HG02763 (cell line): Measurements from ENCODE around the gene GNG2.
A peak's percentile ranks its signal among the peaks of the same experiment; 100 is the strongest.

Experiments
- ATAC-seq: cut with Tn5 transposase; IDR thresholded peaks from one replicate; pipeline ENCODE4 v1.9.1; 2021; ENCODE audit warnings: mild to moderate bottlenecking, moderate library complexity; ENCODE audit not compliant: unreplicated experiment

Gene GNG2

DNA sequence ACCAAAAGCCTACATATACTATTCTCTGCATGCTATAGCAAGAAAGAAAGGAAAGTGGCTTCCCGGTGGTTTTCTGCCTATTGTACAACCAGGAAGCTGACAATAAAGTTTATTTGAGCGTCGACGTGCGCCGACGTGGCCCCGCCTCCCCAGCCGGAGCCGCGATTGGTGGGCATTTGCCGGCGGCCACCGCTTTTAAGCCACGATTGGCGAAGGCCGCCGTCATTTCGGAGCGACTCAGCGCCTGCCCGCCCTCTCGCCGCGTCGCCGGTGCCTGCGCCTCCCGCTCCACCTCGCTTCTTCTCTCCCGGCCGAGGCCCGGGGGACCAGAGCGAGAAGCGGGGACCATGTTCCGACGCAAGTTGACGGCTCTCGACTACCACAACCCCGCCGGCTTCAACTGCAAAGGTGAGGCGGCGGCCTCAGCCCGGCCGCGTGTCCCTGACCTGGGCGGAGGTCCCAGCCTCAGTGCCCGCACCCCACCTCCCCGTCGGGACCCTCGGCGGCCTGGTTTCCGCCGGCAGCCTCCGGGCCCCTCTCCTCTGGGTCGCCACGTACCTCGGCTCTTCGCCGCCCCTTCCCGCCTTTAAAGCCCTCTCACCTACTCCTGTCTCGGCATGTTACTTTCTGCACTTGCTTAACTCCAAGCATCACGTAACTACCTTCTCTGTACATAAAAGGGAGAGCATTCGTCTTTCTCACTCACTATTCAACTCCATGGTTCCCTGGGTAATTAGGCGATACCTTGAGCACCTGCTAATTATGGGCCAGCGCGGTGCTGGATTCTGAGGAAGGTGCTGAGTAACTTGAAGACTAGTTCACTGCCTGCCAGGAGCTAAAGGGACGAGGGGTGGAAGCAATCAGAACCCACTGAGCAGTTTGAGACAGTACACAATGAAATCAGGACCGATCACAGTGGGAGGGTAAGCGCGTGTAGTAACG is 129.2 kb downstream of the GNG2 start, which contains the start of gene RTRAF:
Gene RTRAF (plus strand): TSS at position 254 of the 942 bp plus-strand sequence. CDS start 94 bp downstream, at position 348.
- ATAC-seq = peak; percentile 97

DNA sequence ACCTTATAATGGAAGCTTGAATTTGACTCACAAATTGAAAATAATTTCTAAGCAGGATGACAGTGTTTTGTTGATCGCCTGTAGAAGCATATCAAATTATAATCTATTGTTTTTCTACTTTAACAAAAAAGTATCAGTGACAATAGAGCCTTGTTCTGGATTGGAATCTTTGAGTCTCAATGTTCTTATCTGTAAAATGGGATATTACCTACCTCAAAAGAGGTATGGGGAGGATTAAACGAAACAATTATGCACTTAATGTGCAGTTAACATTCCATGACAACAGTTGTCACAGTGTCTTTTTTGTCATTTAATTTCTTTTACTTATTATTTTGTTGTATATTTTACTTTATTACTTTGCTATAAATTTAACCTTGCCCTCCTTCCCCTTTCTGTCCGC is 130.1 kb downstream of the GNG2 start:
- no peak for ATAC-seq

DNA sequence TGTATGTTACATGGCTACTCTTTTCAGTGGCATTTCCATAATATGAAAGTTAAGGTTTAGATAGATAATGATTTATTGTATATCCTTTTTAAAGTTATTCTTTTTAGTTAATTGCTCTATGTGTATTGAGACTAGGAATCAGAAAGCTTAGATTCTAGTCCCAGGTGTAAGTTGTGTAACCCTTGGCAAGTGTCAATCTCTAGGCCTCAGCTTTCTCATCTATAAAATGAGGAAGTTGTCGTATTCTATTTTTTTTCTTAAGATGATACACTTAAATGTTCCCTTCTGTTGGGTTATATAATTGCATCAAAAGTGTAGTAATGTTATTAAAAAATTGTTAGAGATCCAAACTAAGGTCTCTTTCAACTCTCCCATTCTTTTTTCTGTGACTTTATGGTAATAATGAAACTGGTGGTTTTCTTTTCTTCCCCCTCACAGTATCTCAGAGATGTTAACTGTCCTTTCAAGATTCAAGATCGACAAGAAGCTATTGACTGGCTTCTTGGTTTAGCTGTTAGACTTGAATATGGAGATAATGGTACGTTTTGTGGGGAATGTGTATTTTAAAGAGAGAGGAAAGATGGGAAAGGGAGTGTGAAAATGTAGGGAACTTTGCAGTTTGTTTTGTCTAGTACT is 133.0 kb downstream of the GNG2 start:
- no peak for ATAC-seq

DNA sequence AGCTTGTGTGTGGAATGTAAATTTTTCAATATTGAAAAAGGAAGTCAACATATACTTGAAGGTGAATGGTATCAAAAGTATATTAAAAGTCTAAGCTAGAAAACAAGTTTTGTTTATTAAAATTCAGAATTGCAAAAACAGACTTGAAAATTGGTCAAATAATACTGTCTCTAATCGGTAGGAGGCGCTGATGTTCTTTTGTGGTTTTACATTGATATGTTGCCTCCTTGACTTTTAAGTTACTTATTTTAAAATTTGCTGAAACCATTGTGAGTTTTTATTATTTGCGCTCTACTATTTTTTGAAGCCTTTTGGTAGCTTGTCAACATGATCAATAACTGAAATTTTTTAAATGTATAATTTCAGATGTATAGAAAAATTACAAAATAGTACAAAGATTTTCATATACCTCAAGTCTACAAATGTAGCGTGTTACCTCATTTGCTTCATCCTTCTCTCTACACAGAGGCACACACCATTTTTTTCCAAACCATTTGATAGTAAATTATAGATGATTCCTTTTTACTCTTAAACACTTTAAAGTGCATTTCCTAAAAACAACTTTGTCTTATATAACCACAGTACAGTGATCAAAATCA is 135.8 kb downstream of the GNG2 start:
- ATAC-seq = no peak

DNA sequence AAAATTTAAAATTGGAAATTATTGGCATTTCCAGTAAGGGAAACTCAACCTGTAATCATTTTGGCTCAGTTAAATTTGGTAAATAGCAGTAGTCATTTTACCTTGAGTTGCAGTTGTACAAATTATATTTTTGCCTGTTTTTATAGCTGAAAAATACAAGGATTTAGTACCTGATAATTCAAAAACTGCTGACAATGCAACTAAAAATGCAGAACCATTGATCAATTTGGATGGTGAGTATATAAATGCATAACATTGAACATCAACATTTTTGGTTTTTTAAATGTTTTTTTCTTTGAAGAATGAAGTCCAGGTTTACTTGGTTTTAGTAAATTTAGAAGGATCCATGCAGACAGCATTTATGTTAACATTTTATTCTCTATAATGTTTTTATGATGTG is 137.9 kb downstream of the GNG2 start:
- no peak for ATAC-seq

DNA sequence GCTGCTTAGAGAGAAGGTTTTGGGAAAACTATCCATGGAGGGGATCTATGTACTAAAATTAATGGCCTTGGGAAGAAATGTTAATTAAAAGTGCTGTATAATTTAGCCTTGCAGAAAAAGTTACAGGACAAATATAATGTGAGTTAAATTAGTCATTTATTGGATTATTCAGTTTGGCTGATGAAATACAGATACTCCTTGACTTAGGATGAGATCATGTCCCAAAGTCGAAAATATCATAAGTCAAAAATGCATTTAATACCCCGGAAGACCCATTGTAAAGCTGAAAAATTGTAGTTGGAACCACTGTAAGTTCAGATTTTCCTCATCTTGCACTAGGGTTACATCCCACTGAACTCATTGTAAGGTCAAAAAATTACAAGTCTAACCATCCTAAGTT is 138.7 kb downstream of the GNG2 start:
- ATAC-seq = no peak

DNA sequence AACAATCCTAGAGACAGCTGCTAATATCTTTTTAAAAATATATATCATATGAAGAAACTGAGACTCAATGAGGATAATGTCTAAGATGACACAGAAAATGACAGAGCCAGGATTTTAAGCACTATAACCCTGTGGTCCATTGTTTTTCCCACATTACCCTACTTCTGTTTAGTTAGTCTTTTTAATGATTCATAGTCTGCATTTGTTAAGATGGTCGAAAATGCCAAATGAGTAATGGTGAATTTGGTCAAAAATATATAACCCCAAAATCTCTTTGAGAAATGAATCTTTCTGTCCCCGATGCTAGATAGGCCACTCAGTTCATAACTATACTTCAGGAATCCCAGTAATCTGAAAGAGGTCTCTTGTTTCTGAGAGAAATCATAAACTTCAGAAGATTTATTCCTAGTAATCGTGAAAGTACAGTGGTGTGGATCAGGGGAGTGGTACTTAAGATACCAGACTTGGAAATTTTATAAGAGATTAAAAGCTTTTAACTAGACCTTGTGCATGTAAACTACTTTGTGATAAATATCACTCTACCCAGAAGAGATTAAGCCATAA is 139.7 kb downstream of the GNG2 start:
- no peak for ATAC-seq

DNA sequence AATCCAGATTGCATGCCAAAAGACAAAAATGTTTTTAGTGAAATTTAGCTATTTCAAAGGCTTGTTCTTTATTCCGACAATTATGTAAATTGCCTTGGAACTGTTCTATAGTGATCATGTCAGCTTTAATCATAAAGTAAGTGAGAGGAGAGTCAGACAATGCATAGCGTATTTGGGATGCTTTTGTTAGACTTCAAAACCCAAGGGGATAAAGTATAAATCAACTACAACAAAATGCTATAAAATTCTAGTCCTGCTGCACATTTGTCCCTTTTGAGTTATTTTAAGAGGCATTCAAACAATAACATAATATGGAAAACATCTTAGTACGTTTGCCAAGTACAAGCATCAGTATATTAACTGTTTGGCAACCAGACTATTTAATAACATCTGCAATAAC is 140.3 kb downstream of the GNG2 start:
- no peak for ATAC-seq

DNA sequence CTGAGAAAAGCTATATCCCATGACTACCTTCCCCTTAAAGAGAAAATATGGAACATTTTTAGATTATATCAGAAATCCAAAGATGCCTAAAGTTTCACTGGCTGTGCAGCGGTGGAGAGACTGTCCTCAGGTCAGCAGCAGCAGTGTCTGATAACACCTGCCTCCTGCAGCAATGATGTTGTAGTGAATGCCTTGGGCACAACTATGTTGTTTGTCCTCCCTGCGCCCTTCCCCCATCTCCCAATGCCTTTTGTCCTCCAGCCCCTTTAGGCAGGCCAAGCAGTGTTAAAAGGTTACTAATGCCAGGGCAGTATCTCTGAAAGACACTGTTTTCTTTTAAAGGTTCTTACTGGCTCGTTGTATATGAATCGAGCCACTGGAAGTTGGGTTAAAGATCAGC is 142.1 kb downstream of the GNG2 start:
- ATAC-seq = no peak

DNA sequence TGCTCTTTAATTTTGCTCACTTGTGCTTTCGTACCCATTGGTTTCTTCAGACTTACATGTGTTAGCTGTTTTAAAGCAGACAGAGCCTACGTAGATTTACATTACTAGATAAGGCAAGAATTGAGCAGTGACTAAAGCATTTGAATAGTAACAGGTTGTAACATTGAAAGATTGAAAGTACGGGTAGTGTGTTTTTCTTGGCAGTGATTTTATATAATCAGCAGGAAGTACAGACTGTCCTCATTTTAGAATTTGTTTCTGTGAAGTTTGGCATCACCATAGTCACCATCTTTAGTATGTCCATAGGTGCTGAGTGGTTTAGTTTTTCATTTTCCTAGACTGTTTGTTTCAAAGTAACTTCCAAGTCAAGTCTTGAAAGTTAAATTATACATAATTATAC is 142.9 kb downstream of the GNG2 start:
- ATAC-seq = no peak

DNA sequence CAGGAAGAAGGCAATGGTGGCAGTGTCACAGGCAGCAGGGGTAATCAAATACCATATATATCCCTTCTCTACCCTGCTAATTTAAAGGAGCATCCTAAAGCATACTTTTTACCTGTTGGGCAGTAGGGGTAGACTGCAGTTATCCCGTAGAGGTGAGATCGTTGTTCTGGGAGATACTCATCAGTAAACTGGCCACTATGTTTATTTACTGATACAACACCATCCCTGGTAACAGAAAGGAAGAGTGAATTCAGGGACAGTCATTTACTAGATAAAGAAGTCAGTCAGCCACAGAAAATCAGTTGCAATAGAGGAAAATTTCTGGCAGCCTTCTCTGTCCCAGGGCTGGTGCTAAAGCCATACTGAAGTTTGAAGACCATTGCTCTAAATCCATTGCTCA is 145.2 kb downstream of the GNG2 start:
- no peak for ATAC-seq

DNA sequence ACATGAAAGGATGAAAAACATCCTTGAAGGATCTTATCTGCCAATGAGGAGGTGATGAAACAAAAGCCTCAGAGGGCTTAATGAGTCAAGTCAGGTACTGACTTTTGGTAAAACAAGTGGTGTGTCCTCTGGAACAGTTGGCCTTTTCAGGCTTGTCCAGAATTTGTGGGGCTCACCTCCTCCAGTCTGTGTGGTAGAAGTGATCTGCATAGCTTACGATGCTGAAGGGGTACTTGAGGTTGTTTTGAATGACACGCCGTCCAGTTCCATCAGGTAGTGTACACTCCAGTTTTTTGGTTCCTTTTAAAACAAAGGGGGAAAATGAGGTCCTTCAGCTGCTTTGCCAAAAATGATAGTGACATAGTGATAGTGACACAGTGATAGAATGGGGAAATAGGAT is 145.9 kb downstream of the GNG2 start:
- ATAC-seq = no peak

DNA sequence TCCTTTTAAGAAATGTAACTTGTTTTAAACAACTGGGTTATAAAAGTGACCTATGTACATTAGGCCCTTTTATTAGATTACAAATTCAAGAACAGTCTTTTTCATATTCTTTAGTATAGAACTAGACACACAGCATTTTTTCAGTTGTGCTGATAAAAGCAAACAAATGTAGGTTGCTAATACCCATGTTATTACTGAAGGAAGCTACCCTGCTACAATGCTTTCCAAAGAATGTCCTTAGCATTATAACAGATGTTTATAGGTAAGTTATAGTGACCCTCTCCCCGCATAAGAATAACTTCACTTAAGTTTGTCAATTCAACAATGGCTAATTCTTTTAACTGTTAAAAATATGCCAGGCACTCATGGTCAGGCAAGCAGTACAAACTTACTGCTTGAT is 146.8 kb downstream of the GNG2 start:
- no peak for ATAC-seq

DNA sequence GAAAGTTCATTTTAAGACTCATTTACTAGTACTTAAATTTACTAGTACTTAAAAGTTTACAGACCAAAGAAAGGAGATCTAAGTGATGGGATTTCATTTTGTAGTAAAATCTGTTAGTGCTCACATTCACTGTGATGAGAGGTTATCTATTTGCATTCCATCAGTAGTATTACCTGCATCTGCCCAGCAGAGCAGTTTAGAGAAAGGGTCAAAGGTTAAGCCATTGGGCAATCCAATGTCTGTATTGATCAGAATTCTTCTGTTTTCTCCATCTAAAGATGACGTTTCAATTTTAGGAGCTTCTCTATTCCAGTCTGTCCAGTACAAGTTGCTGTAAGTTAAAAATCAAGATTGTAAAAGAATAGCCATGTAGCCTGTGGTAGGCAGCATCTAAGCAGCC is 147.2 kb downstream of the GNG2 start:
- no peak for ATAC-seq

DNA sequence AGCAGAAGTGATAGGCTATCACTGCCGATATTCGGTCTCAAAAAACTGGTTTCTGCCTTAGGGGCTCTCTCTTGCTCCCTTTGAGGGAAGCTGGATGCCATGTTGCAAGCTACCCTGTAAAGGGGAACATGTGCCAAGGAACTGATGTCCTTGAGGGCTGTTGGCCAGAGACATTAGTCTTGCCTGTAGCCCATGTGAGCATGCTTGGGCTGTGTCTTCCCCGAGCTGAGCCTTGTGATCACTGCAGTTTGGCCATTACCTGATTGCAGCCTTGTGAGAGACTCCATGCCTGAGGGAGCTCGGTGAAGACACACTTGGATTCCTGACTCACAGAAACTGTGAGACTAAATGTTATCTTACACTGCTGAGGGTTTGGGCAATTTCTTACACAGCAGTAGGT is 147.7 kb downstream of the GNG2 start:
- ATAC-seq = no peak

DNA sequence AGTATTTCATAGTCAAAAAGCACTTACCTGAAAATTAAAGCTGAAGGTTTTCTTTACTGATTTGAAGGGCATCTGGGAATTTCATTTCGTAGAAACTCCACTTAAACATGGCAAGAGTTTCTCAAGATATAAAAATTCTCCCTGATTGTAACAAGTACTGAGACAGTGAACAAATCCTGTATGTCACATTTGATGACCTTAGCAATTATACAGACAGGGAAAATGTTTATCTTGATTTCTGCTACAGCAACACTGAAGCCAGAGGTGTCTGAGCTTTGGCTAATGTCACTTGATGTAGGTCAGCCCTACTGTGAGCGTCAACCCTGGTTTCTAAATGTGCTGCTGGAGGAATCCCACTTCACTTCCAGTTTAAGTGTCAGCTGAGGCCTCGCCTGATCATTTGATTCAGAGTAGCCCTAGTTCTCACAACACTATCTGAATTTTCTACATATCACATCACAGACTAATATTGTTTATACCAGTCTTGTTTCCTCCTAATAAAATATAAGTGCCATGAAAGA is 149.8 kb downstream of the GNG2 start:
- no peak for ATAC-seq

DNA sequence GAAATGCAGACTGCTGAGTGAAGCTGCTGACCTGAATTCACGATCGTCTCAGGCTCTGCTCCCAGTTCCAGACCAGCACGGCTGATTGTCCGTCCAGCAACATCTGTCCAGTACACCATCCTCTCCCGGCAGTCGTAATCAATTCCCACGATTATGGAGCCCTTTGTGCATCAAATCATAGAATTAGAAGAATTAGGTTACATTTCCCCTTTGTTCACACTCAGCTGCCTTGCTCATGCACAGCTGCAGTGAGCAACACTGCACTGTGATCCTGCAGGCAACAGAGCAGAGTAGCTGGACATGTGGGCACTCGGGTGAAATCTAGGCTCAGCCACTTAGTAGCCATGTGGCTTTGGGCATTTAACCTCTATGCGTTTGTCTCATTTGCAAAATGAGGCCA is 151.1 kb downstream of the GNG2 start:
- ATAC-seq = no peak

DNA sequence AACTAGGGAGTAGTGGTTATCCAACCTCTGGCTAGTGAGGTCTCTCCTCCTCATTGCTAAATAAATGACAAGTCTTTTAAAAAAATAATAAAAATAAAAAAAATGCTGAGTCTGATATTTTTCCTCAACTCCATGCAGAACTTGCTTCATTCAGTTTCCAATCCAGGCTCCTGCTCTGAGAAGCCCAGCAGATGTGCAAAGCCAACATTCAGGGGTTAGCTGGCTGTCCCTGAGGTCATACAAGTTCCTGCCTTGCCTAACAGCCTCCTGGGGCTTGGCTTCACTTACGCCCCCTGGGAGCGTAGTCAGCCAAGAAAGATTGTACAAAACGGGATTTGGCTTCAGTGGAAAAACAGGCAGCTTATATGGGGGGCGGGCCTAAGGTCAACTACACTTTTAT is 152.2 kb downstream of the GNG2 start:
- no peak for ATAC-seq

DNA sequence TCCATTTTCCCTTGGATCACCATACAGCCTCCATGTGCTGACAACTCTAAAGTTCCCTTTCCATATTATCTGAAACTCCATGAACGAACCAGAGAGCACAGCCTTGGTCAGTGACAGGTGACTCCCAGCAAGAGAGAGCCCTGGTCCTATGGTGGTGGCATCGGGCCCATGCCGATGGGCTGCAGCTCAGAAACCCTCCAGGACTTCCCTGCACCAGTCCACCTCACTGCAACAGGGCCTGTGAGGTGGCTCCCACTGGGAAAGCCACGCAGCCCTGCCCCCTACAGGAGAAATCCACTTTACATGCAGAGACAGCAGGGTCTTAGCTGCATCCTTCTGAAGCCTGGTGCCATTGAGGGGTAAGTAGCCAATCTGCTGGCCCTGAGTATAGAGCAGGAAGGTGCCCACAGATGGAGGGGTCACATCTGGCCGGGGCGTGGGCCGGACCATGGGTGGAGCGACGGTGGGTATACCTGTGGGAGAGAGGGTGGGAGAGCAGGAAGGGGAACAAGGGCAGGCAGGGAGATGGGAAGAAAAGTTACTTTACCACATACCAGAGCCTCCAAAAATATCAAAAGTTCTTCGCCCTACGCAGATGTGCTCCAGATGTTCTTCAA is 153.7 kb downstream of the GNG2 start:
- no peak for ATAC-seq

DNA sequence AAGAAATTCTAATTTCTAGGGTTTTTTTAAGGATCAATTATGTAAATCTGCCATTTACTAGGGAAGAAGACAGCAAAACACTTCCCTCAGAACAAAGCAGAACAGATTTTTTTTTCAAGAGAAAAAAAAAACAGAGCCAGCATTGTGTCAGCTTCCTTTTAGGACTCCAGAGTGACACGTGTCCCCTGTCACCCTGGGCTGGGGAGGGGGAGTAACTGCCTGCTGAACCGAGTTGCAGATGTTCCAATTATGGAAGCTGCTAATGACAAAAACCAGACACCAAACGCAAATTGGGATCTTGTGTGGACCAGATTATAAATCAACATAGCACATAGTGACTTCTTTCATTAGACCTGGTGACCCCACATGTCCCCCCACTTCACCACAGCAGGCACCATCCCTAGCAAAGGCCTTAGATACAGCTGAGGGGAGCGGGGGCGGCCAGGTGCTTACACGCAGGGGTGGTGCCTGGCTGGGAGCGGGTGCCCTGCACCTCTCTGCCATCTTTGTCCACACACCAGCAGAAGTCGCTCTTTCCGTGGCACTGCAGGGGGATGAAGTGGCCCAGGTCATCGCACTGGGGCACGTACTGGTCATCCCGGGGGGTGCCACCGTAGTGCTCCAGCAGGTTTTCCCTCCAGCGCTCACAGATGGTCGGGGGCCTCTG is 154.3 kb downstream of the GNG2 start:
- ATAC-seq = no peak
